ENCODE measurements around the gene G3BP2. TPM values are rescaled to one million over a fixed set of nuclear protein-coding genes. Genes with fewer than 3 reads are reported as not detected.

G3BP2 gene
- total and polyA plus RNA-seq, 2 of the 13 experiments (the other 11 are each of a cell fraction or from before 2014, with no cell fraction given) = 51.7 to 179 TPM

DNA sequence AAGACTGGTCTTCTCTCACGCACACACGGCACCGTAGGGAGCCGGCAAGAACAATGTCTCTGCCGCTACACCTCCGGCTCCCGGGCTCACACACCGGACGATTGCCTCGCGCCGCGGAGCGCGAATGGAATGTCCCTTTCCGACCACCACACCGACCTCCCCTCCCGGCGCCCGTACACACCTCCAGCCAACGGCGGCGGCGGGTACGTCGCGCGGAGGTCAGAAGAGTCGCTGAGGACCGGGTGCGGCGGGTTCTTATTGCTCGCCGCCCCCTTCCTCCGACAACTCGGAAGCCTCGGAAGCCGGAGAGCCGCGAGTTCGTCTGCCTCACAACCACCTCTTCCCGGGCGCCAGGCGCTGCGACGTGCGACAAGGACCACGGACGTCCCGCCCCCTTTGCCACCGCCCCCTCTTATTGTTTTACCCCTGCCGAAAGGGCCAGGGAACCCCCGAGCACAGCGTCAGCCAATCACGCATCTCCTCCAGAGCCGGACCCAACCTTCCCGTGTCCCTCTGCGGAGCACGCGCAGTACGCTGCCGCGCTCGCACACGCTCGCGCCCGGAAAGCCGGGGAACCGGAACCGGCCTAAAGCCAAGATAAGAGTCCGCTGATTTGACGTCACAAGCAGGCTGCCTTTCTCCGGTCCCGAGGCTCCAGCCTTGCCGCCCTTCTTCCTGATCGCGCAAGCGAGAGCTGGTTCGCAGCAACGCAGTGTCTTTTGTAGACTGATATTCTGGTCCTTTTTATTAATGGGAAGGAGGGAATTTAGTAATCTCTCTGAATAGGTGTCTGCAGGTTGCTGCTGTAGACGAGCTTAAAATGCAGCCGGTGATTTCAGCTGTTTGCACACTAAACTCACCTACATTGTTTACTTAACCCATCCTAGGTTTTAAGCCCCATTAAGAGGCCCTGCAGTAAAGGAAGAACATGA is at the start of gene G3BP2 (continued):
- TF ChIP-seq, protein P1, sequence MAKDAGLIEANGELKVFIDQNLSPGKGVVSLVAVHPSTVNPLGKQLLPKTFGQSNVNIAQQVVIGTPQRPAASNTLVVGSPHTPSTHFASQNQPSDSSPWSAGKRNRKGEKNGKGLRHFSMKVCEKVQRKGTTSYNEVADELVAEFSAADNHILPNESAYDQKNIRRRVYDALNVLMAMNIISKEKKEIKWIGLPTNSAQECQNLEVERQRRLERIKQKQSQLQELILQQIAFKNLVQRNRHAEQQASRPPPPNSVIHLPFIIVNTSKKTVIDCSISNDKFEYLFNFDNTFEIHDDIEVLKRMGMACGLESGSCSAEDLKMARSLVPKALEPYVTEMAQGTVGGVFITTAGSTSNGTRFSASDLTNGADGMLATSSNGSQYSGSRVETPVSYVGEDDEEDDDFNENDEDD (CRISPR knock-in tag; IDR thresholded peaks at IDR 0.05; ENCODE audit: borderline replicate concordance) = peak; percentile 91
- TF ChIP-seq RXRB (CRISPR knock-in tag; IDR thresholded peaks at IDR 0.05; ENCODE audit: borderline replicate concordance) (no peak), CBX5 (CRISPR knock-in tag; IDR thresholded peaks at IDR 0.05; ENCODE audit: borderline replicate concordance) (no peak), ZNF292 (CRISPR knock-in tag; IDR thresholded peaks at IDR 0.05; ENCODE audit: borderline replicate concordance, low read depth) (peak; percentile 26; the same call in 1 of the 2 replicates), FOXO1 (CRISPR knock-in tag; IDR thresholded peaks at IDR 0.05) (no peak), HDAC2 (CRISPR knock-in tag; IDR thresholded peaks at IDR 0.05) (peak; percentile 58), RCOR2 (CRISPR knock-in tag; IDR thresholded peaks at IDR 0.05) (peak; percentile 39; the same call in 1 of the 2 replicates), SUZ12 (IDR thresholded peaks at IDR 0.05; ENCODE audit: low read depth, low read length) (no peak), ZBTB7A (CRISPR knock-in tag; IDR thresholded peaks at IDR 0.05) (no peak), ZC3H4 (CRISPR knock-in tag; IDR thresholded peaks at IDR 0.05; ENCODE audit: borderline replicate concordance) (no peak), MAZ (IDR thresholded peaks at IDR 0.05; ENCODE audit: borderline replicate concordance, low read depth, low read length) (peak; percentile 69), MAZ (CRISPR knock-in tag; IDR thresholded peaks at IDR 0.05; ENCODE audit: low read depth) (peak; percentile 79), REPIN1 (CRISPR knock-in tag; IDR thresholded peaks at IDR 0.05; ENCODE audit: borderline replicate concordance, low read depth) (peak; percentile 91), CHD2 (IDR thresholded peaks at IDR 0.05; ENCODE audit: low read depth, low read length) (no peak), HDAC1 (CRISPR knock-in tag; IDR thresholded peaks at IDR 0.05) (peak; percentile 34; the same call in 1 of the 2 replicates), PBX2 (CRISPR knock-in tag; IDR thresholded peaks at IDR 0.05) (no peak), FOSL1 (CRISPR knock-in tag; IDR thresholded peaks at IDR 0.05; ENCODE audit: borderline replicate concordance) (no peak), GATAD2A (CRISPR knock-in tag; IDR thresholded peaks at IDR 0.05) (peak; percentile 17; the same call in 1 of the 2 replicates), SMARCC2 (IDR thresholded peaks at IDR 0.05) (no peak), ZNF776 (CRISPR knock-in tag; IDR thresholded peaks at IDR 0.05) (0 out of 2 replicates have a peak, but pooled peaks have one; percentile 43), ZNF205 (CRISPR knock-in tag; IDR thresholded peaks at IDR 0.05) (0 out of 2 replicates have a peak, but pooled peaks have one; percentile 0)
- TF ChIP-seq, protein P2, sequence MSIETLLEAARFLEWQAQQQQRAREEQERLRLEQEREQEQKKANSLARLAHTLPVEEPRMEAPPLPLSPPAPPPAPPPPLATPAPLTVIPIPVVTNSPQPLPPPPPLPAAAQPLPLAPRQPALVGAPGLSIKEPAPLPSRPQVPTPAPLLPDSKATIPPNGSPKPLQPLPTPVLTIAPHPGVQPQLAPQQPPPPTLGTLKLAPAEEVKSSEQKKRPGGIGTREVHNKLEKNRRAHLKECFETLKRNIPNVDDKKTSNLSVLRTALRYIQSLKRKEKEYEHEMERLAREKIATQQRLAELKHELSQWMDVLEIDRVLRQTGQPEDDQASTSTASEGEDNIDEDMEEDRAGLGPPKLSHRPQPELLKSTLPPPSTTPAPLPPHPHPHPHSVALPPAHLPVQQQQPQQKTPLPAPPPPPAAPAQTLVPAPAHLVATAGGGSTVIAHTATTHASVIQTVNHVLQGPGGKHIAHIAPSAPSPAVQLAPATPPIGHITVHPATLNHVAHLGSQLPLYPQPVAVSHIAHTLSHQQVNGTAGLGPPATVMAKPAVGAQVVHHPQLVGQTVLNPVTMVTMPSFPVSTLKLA (IDR thresholded peaks at IDR 0.05) = peak; percentile 51; the same call in 1 of the 2 replicates
- TF ChIP-seq, protein P3, sequence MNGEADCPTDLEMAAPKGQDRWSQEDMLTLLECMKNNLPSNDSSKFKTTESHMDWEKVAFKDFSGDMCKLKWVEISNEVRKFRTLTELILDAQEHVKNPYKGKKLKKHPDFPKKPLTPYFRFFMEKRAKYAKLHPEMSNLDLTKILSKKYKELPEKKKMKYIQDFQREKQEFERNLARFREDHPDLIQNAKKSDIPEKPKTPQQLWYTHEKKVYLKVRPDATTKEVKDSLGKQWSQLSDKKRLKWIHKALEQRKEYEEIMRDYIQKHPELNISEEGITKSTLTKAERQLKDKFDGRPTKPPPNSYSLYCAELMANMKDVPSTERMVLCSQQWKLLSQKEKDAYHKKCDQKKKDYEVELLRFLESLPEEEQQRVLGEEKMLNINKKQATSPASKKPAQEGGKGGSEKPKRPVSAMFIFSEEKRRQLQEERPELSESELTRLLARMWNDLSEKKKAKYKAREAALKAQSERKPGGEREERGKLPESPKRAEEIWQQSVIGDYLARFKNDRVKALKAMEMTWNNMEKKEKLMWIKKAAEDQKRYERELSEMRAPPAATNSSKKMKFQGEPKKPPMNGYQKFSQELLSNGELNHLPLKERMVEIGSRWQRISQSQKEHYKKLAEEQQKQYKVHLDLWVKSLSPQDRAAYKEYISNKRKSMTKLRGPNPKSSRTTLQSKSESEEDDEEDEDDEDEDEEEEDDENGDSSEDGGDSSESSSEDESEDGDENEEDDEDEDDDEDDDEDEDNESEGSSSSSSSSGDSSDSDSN (CRISPR knock-in tag; IDR thresholded peaks at IDR 0.05) = peak; percentile 78

Measured in HepG2 (cell line).